Body of pancreas (tissue), 4 donors: ENCODE results near the gene FBXO3. TPM values are rescaled to one million over a fixed set of nuclear protein-coding genes. Genes with fewer than 3 reads are reported as not detected.

Experiments used
- ATAC-seq: fragments of 150-250 bp; one replicate; pipeline ENCODE4 v1.9.1; 2016
- DNase-seq, 4 donors: peaks; one replicate each; pipeline ENCODE4 v3.0.0-alpha.2; 2019
- H3K27ac ChIP-seq, 4 donors: fragments of 200-600 bp; sonication (generic); 1 replicate in 3 of 4; 2 replicates in 1 of 4; pipeline versions ENCODE4 v1.5.1 to v1.6.1; 2016 to 2019; ENCODE audit warnings: mild to moderate bottlenecking in 1 of 4, mixed read lengths in 1 of 4, moderate library complexity in 1 of 4
- H3K27me3 ChIP-seq, 2 donors: fragments of 200-600 bp; sonication (generic); one replicate each; pipeline ENCODE4 v1.6.0; 2016; ENCODE audit warnings: mild to moderate bottlenecking in 1 of 2
- H3K36me3 ChIP-seq, 2 donors: fragments of 200-600 bp; sonication (generic); replicated peaks in 1 of 2; 2 replicates each; pipeline ENCODE4 v1.5.1; 2016; ENCODE audit warnings: low read depth in 2 of 2; ENCODE audit not compliant: insufficient read depth in 1 of 2
- H3K4me1 ChIP-seq: fragments of 200-600 bp; sonication (generic); one replicate; pipeline ENCODE4 v1.6.0; 2016
- H3K4me3 ChIP-seq, 2 donors: fragments of 200-600 bp; sonication (generic); 1 replicate in 1 of 2; 2 replicates in 1 of 2; pipeline ENCODE4 v1.5.1; 2016 to 2019
- H3K9me3 ChIP-seq, 3 donors: fragments of 200-600 bp; sonication (generic); 1 replicate in 2 of 3; 2 replicates in 1 of 3; pipeline ENCODE4 v1.5.1; 2016
- CTCF ChIP-seq, 7 experiments: fragments of 450-650 bp in 4 of 7; fragments of 200-600 bp in 3 of 7; sonication (generic) in 3 of 7; IDR thresholded peaks; one replicate each; pipeline ENCODE4 v1.5.1; 2016 to 2019; ENCODE audit warnings: antibody characterized with exemption in 7 of 7
- POLR2A ChIP-seq, 3 donors: fragments of 450-650 bp; IDR thresholded peaks; one replicate each; pipeline ENCODE4 v1.6.1; 2016; ENCODE audit warnings: antibody characterized with exemption in 3 of 3, mild to moderate bottlenecking in 2 of 3
- WGBS, 2 donors: methylation state at CpG; one replicate each; pipeline ENCODE4 v1.1.5; 2017; 5-methylcytosine and 5-hydroxymethylcytosine counted together
- intact Hi-C: fragments of 100-400 bp; cut with DNase I; formaldehyde crosslinking; loops from one replicate; pipeline ENCODE4 v1.15.1; 2023
- total RNA-seq, 2 donors: library from RNA; depleted of rRNA; stranded (reverse); fragments of >200 nt; gene quantifications; one replicate each; pipeline ENCODE4 v1.1.0, GENCODE V29; 2016

Gene FBXO3
- total RNA-seq, 2 donors from 2014 or later, result 24.7 to 40.5 TPM

- ATAC-seq (no peak), DNase-seq (no peak)
- Histone ChIP-seq H3K4me1 (peaks cover 34% of the 10 kb centered on the region), H3K9me3 (no peaks in the 10 kb centered on the region), H3K4me3 (no peak overlapping the region), H3K27me3 (no peaks in the 10 kb centered on the region), H3K36me3 (no peaks in the 10 kb centered on the region), H3K27ac (no peak overlapping the region)
- intact Hi-C loops, result no loop called here
- 56 to 63% methylated on average over 1 of the region's 1 CpG for WGBS, 2 donors
- TF ChIP-seq POLR2A (IDR thresholded peaks at IDR 0.05) (no peak), CTCF (IDR thresholded peaks at IDR 0.05) (no peak)
These were observed 1.6 kb upstream of the FBXO3 start for GRCh38 chr11:33775832-33776470.

GRCh38 chr11:33775467-33775807 is 1.1 kb upstream of the FBXO3 start:
- Histone ChIP-seq H3K27ac (no peak overlapping the region), H3K4me3 (no peak overlapping the region), H3K27me3 (no peaks in the 10 kb centered on the region), H3K9me3 (no peaks in the 10 kb centered on the region), H3K36me3 (no peaks in the 10 kb centered on the region), H3K4me1 (peaks cover 35% of the 10 kb centered on the region)
- WGBS, 2 donors, result 74 to 84% methylated on average over 7 of the region's 7 CpGs
- DNase-seq (no peak), ATAC-seq (no peak)
- intact Hi-C loops, result no loop called here
- TF ChIP-seq CTCF (IDR thresholded peaks at IDR 0.05), result no peak
- no peak for TF ChIP-seq POLR2A (IDR thresholded peaks at IDR 0.05)

- no peaks in the 10 kb centered on the region for H3K36me3 ChIP-seq
- TF ChIP-seq CTCF (IDR thresholded peaks at IDR 0.05), result no peak
- TF ChIP-seq POLR2A (IDR thresholded peaks at IDR 0.05), result peak in 1 of 3 donors; percentile 79
- H3K4me1 ChIP-seq, result peaks cover 38% of the 10 kb centered on the region
- H3K27me3 ChIP-seq, result no peaks in the 10 kb centered on the region
- ATAC-seq (peak; percentile 8), DNase-seq (peak in 2 of 4 donors; percentile 25 to 34)
- H3K4me3 ChIP-seq, result peak overlapping the region; percentile 16 to 89
- H3K27ac ChIP-seq, result peak overlapping the region in 3 of 4 donors; percentile 83 to 84 (median 83)
- WGBS, 2 donors, result 1% methylated on average over 23 of the region's 23 CpGs
- intact Hi-C loops, result no loop called here
- H3K9me3 ChIP-seq, result no peaks in the 10 kb centered on the region
These were observed 581 bp upstream of the FBXO3 start for GRCh38 chr11:33774736-33775466.

GRCh38 chr11:33773404-33773986 is 825 bp downstream of the FBXO3 start:
- Histone ChIP-seq H3K27ac (peak overlapping the region; percentile 21 to 84 (median 83)), H3K36me3 (no peaks in the 10 kb centered on the region), H3K27me3 (no peaks in the 10 kb centered on the region), H3K9me3 (no peaks in the 10 kb centered on the region), H3K4me3 (peak overlapping the region; percentile 89 to 99), H3K4me1 (peaks cover 38% of the 10 kb centered on the region)
- peak; percentile 2 for ATAC-seq
- DNase-seq, result peak in 1 of 4 donors; percentile 19
- intact Hi-C loops, result no loop called here
- WGBS, 2 donors, result 1% methylated on average over 21 to 22 of the region's 22 CpGs
- TF ChIP-seq CTCF (IDR thresholded peaks at IDR 0.05) (no peak), POLR2A (IDR thresholded peaks at IDR 0.05) (no peak)
